Epidermal melanocyte (primary cell): ENCODE measurements around the gene COX19.

Experiments
- DNase-seq: peaks from one replicate; pipeline ENCODE4 v3.0.0; 2011; ENCODE audit warnings: low spot score; ENCODE audit not compliant: insufficient read length

Gene COX19

GRCh38 chr7:979151-979550, 3.8 kb upstream of the COX19 start:
- DNase-seq: no peak

GRCh38 chr7:978416-979091, 3.2 kb upstream of the COX19 start:
- no peak for DNase-seq

GRCh38 chr7:978049-978346, 2.6 kb upstream of the COX19 start:
- no peak for DNase-seq

GRCh38 chr7:977326-978048, 2.1 kb upstream of the COX19 start:
- peak; percentile 90 for DNase-seq

GRCh38 chr7:976901-977325, 1.6 kb upstream of the COX19 start:
- no peak for DNase-seq

- DNase-seq: no peak
Observed at GRCh38 chr7:975702-976473, 539 bp upstream of the COX19 start.

- no peak for DNase-seq
Observed at GRCh38 chr7:974172-974571, 1.2 kb downstream of the COX19 start.

- DNase-seq: no peak
Observed at GRCh38 chr7:973312-973711, 2.0 kb downstream of the COX19 start.

- DNase-seq: no peak
Observed at GRCh38 chr7:972676-973309, 2.6 kb downstream of the COX19 start.

- DNase-seq: no peak
Observed at GRCh38 chr7:972110-972509, 3.2 kb downstream of the COX19 start.

GRCh38 chr7:970744-971143, 4.6 kb downstream of the COX19 start:
- no peak for DNase-seq

GRCh38 chr7:969403-969802, 5.9 kb downstream of the COX19 start:
- DNase-seq: no peak

GRCh38 chr7:968205-969105, 6.9 kb downstream of the COX19 start:
- no peak for DNase-seq

- no peak for DNase-seq
Observed at GRCh38 chr7:967361-968082, 7.8 kb downstream of the COX19 start.

GRCh38 chr7:966291-967069, 8.9 kb downstream of the COX19 start:
- no peak for DNase-seq

GRCh38 chr7:964401-965231, 10.7 kb downstream of the COX19 start:
- DNase-seq: peak; percentile 57

- no peak for DNase-seq
Observed at GRCh38 chr7:963236-964078, 11.9 kb downstream of the COX19 start.
